ENCODE measurements around the gene OR1L4.

OR1L4 gene, protein sequence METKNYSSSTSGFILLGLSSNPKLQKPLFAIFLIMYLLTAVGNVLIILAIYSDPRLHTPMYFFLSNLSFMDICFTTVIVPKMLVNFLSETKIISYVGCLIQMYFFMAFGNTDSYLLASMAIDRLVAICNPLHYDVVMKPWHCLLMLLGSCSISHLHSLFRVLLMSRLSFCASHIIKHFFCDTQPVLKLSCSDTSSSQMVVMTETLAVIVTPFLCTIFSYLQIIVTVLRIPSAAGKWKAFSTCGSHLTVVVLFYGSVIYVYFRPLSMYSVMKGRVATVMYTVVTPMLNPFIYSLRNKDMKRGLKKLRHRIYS

DNA sequence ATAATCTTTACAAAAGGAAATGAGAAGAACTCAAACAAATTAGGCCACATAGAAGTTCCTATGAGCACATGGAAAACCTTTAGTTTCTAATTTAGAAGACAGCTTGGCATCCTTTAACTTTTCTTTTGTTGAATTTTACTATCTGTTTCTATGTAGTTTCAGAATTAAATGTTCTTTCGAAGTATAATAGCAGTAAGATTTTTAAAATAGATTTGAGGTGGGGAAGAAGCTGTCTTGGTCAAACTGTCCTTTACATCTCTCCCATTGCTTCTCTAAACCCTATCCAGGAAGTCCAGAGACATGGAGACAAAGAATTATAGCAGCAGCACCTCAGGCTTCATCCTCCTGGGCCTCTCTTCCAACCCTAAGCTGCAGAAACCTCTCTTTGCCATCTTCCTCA, at the start of gene OR1L4:
TSS of gene OR1L4 (plus strand) at position 301 of the 400 bp plus-strand sequence. CDS start at position 301, 0 bp downstream.
- no peak for DNase-seq (ENCODE audit: low read depth in 3 of 3)

DNA sequence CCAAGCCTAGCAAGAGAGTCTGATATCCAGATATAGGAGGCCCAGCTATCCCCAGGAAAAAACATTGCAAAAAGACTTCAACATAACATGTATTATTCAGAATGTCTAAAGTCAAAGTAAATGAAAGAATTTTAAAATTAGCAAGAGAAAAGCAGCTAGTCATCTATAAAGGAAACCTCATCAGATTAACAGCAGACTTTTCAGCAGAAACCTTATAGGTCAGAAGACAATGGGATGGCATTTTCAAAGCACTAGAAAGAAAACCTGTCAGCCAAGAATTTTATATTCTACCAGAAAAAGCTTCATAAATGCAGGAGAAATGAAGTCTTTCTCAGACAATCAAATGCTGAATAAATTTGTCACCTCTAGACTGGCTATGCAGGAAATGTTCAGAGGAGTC, 38.9 kb upstream of the OR1L4 start:
- DNase-seq (ENCODE audit: low read depth in 3 of 3): no peak

DNA sequence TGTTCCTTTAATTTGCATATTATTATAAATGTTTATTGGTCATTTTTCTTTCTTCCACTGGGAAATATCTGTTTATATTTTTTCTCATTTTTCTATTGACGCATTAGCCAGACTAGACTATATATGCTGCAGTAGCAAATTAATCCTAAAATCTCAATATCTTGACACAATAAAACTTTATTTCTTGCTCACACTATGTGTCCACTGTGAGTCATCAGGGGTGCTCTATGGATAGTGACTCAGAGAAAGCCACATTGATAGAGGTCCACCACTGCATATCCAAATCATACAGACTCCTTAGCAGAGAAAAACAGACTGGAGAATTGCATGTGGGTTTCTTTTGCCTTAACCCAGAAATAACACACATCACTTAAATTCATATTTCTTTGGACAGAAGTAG, 28.1 kb upstream of the OR1L4 start:
- no peak for DNase-seq (ENCODE audit: low read depth in 3 of 3)

DNA sequence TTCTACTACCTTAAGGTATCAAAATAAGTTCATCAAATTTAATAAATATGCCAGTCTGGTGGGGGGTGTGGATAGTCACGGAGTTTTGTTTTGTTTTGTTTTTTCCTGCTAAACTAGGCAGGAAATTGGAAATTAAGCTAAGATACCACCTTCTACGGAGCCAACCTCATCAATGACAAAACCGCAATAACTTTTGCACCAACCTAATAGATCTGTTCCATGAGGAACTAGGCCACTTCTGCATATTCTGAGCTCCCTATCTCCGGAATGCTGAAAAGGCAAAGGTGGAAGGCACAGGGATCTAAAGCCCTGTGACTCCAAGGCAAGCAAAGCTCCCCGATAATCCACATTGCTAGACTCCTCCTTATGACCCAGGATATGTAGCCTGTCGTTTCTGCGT, 5.8 kb upstream of the OR1L4 start:
- DNase-seq (ENCODE audit: low read depth in 3 of 3): no peak

DNA sequence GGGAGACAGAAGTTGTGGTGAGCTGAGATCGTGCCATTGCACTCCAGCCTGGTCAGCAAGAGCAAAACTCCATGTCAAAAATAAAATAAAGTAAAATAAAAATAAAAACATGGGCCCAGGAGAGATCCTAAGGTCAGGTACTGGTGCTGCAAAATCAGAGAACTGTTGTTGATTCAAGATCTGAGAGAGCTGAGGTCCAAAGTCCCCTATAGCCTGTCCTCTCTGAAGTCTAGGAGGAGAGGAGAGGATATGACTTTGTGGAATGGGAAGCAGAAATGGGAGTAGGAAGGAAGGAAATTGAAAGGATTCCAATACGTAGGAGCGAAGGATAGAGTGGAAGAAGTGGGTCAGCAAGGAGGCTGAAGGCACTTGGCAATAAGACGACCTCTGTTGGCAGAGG, 4.6 kb upstream of the OR1L4 start:
- DNase-seq (ENCODE audit: low read depth in 3 of 3): no peak

DNA sequence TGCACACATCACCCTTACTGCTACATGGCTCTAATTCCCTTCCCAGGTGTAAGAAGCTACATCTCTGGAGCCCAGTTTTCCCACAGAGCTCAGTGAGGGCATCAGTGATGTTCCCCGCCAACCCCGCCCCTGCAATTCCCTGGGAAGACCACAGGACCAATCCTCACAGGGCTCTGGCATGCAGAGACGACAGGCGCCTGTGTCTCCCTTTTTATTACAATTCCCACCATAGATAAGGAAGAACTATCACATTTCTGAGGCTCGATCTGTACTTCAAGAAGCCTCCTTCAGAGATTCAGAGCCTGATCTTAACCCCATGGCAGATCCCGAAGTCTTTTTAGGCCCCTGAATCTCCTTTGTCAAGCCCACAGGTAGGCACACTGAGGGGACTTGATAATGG, 18.2 kb downstream of the OR1L4 start, which contains the start of gene OR1L6:
TSS of gene OR1L6 (plus strand) at position 301 of the 400 bp plus-strand sequence. CDS start 7,545 bp downstream, outside the sequence.
- no peak for DNase-seq (ENCODE audit: low read depth in 3 of 3)

DNA sequence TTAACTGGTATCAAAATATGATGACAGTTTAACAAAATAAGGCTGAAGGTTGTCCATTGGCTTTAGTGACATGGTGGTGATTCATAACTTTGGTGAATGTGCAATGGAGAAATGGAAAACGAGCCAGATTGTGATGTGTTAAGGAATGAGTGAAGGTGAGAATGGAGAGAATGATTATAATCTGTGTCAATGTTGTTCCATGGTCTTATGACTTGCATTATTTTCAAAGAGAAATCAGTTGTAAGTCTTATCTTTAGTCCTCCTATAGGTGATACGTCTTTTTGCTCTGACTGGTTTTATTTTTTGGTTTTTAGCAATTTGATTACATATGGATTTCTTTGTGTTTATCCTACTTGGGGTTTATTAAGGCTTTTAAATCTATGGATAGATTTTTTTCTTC, 31.0 kb downstream of the OR1L4 start:
- DNase-seq (ENCODE audit: low read depth in 3 of 3): no peak

DNA sequence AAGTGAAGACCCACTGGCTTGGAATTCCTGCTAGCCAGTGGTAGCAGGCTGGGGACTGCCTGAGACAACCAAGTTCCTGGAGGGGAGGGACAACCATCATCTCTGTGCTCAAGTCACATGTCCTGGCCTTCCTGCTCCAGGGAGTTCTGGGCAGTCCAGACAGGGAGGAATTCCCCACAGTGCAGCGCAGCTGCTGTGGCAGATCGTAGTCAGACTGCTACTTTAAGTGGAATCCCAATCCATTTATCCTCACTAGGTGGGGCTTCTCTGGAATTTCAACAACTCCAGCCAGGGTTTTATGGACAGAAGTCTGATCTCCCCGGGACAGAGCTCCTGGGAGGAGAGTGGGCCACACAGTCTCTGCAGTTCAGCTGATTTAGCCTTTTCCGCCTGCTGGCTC, 44.0 kb downstream of the OR1L4 start:
- no peak for DNase-seq (ENCODE audit: low read depth in 3 of 3)

Measured in stimulated activated CD4-positive, alpha-beta T cell treated with anti-CD3 and anti-CD28 coated beads, TNF-alpha, amount 100 ng/mL, for 4 hours (primary cell).